Mononuclear cell (primary cell): ENCODE data around the gene SLC9B2. TPM values are rescaled to one million over a fixed set of nuclear protein-coding genes. Genes with fewer than 3 reads are reported as not detected.

Experiments
- H3K27me3 ChIP-seq: 2 replicates; pipeline ENCODE4 v1.6.0; 2011; ENCODE audit warnings: low read length, control low read depth; ENCODE audit not compliant: insufficient read depth
- H3K4me1 ChIP-seq: 2 replicates; pipeline ENCODE4 v1.5.1; 2011; ENCODE audit warnings: mild to moderate bottlenecking, low read length, control low read depth; ENCODE audit not compliant: insufficient read depth
- H3K4me3 ChIP-seq: 2 replicates; pipeline ENCODE4 v1.5.1; 2011; ENCODE audit warnings: mild to moderate bottlenecking, low read length, moderate library complexity
- H3K9me3 ChIP-seq: 2 replicates; pipeline ENCODE4 v1.5.1; 2011; ENCODE audit warnings: low read depth, mild to moderate bottlenecking, control low read depth, low read length
- total RNA-seq: library from RNA; depleted of rRNA; stranded (reverse); fragments of >200 nt; gene quantifications from one replicate; pipeline ENCODE4 v1.2.3, GENCODE V29; 2012

Gene SLC9B2
- total RNA-seq, 1 donor, result 20.4 TPM

GRCh38 chr4:103052145-103052544, 24.4 kb downstream of the SLC9B2 start:
- no peaks in the 10 kb centered on the region for H3K27me3 ChIP-seq
- H3K4me1 ChIP-seq, result peaks cover 4% of the 10 kb centered on the region
- no peak overlapping the region for H3K4me3 ChIP-seq
- H3K9me3 ChIP-seq, result no peaks in the 10 kb centered on the region

- Histone ChIP-seq H3K9me3 (no peaks in the 10 kb centered on the region), H3K27me3 (no peaks in the 10 kb centered on the region), H3K4me3 (no peak overlapping the region), H3K4me1 (peaks cover 4% of the 10 kb centered on the region)
Observed at GRCh38 chr4:103050736-103051436, 25.7 kb downstream of the SLC9B2 start.

GRCh38 chr4:103046416-103047290, 29.9 kb downstream of the SLC9B2 start:
- Histone ChIP-seq H3K9me3 (no peaks in the 10 kb centered on the region), H3K27me3 (no peaks in the 10 kb centered on the region), H3K4me3 (no peak overlapping the region), H3K4me1 (no peaks in the 10 kb centered on the region)

DNA sequence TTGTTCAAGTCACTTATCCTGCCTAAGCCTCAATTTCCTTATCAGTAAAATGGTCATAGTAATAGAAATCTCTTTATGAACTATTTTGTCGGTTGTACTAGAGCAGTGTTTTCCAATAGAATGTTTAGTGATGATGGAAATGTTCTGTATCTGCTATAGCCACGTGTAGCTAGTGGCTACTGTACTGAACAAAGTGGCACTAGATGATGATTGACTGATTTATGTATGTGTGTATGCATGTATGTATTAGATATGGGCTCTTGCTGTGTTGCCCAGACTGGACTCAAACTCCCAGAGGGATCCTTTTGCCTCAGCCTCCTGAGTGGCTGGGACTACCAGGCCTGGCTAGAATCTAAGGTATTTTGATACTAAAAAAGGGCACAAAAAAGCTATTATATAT, 32.4 kb downstream of the SLC9B2 start:
- no peaks in the 10 kb centered on the region for H3K27me3 ChIP-seq
- no peaks in the 10 kb centered on the region for H3K9me3 ChIP-seq
- no peak overlapping the region for H3K4me3 ChIP-seq
- H3K4me1 ChIP-seq, result no peaks in the 10 kb centered on the region

GRCh38 chr4:103036169-103036568, 40.4 kb downstream of the SLC9B2 start:
- no peaks in the 10 kb centered on the region for H3K27me3 ChIP-seq
- H3K4me3 ChIP-seq, result no peak overlapping the region
- no peaks in the 10 kb centered on the region for H3K4me1 ChIP-seq
- no peaks in the 10 kb centered on the region for H3K9me3 ChIP-seq

GRCh38 chr4:103032574-103032973, 44.0 kb downstream of the SLC9B2 start:
- no peaks in the 10 kb centered on the region for H3K4me1 ChIP-seq
- no peak overlapping the region for H3K4me3 ChIP-seq
- H3K9me3 ChIP-seq, result no peaks in the 10 kb centered on the region
- H3K27me3 ChIP-seq, result no peaks in the 10 kb centered on the region

DNA sequence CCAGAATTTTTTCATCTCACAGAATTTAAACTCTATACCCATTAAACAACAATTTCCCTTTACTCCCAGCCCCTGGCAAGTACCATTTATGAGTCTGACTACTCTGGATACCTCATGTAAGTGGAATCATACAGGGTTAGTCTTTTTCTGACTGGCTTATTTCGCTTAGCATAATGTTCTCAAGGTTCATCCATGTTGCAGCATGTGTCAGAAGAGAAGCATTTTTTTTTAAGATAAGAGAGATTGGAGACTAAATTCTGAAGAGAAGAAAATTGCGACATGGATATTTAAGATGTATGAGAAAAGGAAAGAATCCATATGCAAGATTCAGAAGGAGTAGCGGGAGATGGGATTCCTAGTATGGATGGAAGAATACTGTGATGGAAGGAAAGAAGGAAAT, 45.8 kb downstream of the SLC9B2 start:
- no peaks in the 10 kb centered on the region for H3K9me3 ChIP-seq
- no peak overlapping the region for H3K4me3 ChIP-seq
- no peaks in the 10 kb centered on the region for H3K27me3 ChIP-seq
- H3K4me1 ChIP-seq, result no peaks in the 10 kb centered on the region

DNA sequence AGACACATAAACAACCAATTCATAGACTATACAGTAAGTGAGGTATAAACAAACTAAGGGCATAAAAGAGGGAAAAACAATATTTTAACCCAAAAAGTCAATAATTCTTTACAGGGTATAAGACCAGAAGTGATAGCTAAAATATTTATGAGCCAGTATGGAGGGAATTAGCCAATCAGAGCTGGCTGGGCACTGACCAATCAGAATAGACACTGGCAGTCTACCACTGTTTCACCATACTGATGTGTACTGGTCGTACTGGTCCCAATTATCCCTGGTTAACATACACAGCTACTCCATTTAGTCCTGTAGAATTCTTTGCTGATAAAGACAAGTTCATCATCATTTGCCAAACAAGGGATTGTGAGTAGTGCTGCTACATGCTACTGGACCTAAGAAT, 47.3 kb downstream of the SLC9B2 start:
- Histone ChIP-seq H3K9me3 (no peaks in the 10 kb centered on the region), H3K4me1 (no peaks in the 10 kb centered on the region), H3K27me3 (no peaks in the 10 kb centered on the region), H3K4me3 (no peak overlapping the region)

DNA sequence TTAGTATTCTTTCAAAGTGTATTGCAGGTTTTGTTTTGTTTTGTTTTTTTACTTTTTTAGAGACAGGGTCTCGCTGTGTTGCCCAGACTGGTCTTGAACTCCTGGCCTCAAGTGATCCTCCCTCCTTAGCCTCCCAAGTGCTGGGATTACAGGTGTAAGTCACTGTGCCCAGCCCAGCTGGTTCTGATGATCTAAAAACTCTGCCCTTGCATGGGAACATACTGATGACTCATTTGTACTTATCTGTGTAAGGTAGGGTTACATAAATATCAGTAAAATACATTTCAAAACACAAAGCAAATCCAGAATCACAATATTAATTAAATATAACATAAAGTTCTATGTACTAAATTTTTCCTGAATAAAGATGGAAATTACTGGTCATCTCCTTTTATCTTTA, 49.7 kb downstream of the SLC9B2 start:
- Histone ChIP-seq H3K4me3 (no peak overlapping the region), H3K27me3 (no peaks in the 10 kb centered on the region), H3K9me3 (no peaks in the 10 kb centered on the region), H3K4me1 (no peaks in the 10 kb centered on the region)

- no peak overlapping the region for H3K4me3 ChIP-seq
- peaks cover 6% of the 10 kb centered on the region for H3K4me1 ChIP-seq
- no peaks in the 10 kb centered on the region for H3K9me3 ChIP-seq
- H3K27me3 ChIP-seq, result no peaks in the 10 kb centered on the region
Observed at GRCh38 chr4:103024996-103025395, 51.6 kb downstream of the SLC9B2 start.

DNA sequence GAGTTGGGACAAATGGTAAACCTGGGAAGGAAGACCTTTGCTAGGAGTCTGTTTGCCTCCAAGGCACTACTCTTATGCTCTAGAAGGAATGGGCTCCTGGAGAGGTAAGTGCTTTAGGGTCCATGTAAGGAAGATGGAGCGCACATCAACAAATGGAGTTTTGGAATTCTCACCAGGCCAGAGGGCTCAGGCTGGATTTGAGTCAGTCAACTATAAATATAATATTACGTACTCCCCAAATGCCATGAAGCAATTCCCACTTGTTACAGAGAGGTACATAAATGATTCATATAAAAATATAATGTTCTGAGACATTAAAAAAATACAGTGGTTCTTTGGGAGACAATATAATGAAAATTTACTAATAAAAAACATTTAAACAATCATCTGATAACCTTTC, 55.4 kb downstream of the SLC9B2 start:
- Histone ChIP-seq H3K4me3 (no peak overlapping the region), H3K9me3 (no peaks in the 10 kb centered on the region), H3K4me1 (peaks cover 18% of the 10 kb centered on the region), H3K27me3 (no peaks in the 10 kb centered on the region)

- no peaks in the 10 kb centered on the region for H3K27me3 ChIP-seq
- H3K4me1 ChIP-seq, result peaks cover 18% of the 10 kb centered on the region
- H3K9me3 ChIP-seq, result no peaks in the 10 kb centered on the region
- peak within 1 kb of the TSS; percentile 65 for H3K4me3 ChIP-seq
Observed at GRCh38 chr4:103019308-103020124, 57.0 kb downstream of the SLC9B2 start, which contains the start of gene SLC9B1. Gene SLC9B1 (minus strand): TSS chr4:103019705. CDS start chr4:102991711, 27,994 bp downstream.

DNA sequence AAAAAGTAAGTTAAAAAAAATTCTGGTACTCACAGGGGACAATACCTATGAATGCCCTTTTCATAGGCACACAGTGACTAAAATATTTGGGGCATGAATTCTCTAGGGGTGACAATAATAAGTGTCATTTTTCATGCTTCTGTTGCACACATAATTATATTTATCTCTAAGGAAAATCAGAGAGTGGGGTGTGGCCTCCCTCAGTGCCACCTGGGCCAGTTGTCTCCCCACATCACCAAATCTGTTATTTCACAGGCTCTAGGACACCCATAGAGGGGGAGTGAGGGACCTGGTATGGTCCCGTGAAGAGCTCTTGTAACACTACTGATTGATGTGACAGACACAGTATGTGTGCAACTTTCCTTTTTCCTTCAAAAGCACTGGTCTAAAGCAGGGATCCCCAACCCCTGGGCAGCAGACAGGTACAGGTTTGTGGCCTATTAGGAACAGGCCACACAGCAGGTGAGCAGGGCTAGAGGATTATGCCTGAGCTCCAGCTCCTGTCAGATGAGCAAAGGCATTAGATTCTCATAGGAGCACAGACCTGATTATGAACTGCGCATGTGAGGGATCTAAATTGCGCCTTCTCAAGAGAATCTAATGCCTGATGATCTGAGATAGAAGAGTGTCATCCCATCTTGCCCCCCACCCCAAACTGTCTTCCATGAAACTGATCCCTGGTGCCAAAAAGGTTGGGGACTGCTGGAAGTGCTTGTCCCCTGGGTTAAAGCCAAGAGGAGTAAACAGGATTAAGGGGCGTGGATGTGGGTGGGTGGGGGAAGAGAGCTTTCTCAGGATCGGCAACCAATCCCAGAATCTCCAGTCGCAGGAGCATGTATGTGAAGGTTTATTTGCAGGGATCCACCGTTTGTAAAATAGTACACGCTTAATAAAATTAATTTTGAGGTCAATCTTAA, 57.9 kb downstream of the SLC9B2 start:
- H3K4me1 ChIP-seq, result peaks cover 18% of the 10 kb centered on the region
- H3K9me3 ChIP-seq, result no peaks in the 10 kb centered on the region
- H3K27me3 ChIP-seq, result no peaks in the 10 kb centered on the region
- peak overlapping the region; percentile 65 for H3K4me3 ChIP-seq

GRCh38 chr4:103012551-103012950, 64.0 kb downstream of the SLC9B2 start:
- no peaks in the 10 kb centered on the region for H3K9me3 ChIP-seq
- no peak overlapping the region for H3K4me3 ChIP-seq
- no peaks in the 10 kb centered on the region for H3K27me3 ChIP-seq

More at GRCh38 chr4:103012551-103012950, 64.0 kb downstream of the SLC9B2 start:
- no peaks in the 10 kb centered on the region for H3K4me1 ChIP-seq
